HCT116 (cell line): Measurements from ENCODE around the gene ZNF860. TPM values are rescaled to one million over a fixed set of nuclear protein-coding genes. Genes with fewer than 3 reads are reported as not detected.

ENCODE experiments used
- ATAC-seq: fragments of 200-7000 bp; cut with Tn5 transposase; 2 replicates; pipeline ENCODE4 v1.9.1; 2020; ENCODE audit warnings: mild to moderate bottlenecking, moderate library complexity
- BruUV-seq: library from RNA; stranded (reverse); fragments of 400-500 nt; replicated peaks from 2 replicates; lab custom pipeline; 2021; lab: Mats Ljungman, UMichigan
- CTCF ChIA-PET: fragments of 300-600 bp; sonication (Branson Sonifier 250); formaldehyde crosslinking; loops from one replicate; lab custom pipeline; 2021; ENCODE audit warnings: antibody characterized with exemption; lab: Charles Lee
- POLR2A ChIA-PET: fragments of 300-600, 350-600 bp; sonication (Branson Sonifier 250); formaldehyde crosslinking; loops from one replicate; lab custom pipeline; 2021; ENCODE audit warnings: antibody characterized with exemption; lab: Charles Lee
- RAD21 ChIA-PET, 2 experiments: fragments of 300-600 bp; sonication (Branson Sonifier 250); formaldehyde crosslinking; loops; one replicate each; lab custom pipeline; 2023; ENCODE audit warnings: low total read pairs in 2 of 2; ENCODE audit not compliant: uncharacterized antibody in 2 of 2, unreplicated experiment in 2 of 2, low non-redundant PET in 1 of 2; lab: Charles Lee
- DNase-seq: peaks from one replicate; pipeline ENCODE4 v3.0.0-alpha.2; 2010; ENCODE audit warnings: low read depth, low spot score
- H2AFZ ChIP-seq: fragments of 200-600 bp; shearing (Covaris generic), sonication (generic); 2 replicates; pipeline ENCODE4 v1.6.1; 2017; ENCODE audit warnings: low read depth, mixed run types, mixed read lengths, antibody characterized with exemption, low read length; ENCODE audit not compliant: poor library complexity, severe bottlenecking
- H3K27ac ChIP-seq: 2 replicates; pipeline ENCODE4 v1.5.1; 2012; ENCODE audit warnings: low read depth, low read length
- H3K27me3 ChIP-seq: fragments of 200-600 bp; sonication (generic); 2 replicates; pipeline ENCODE4 v1.6.1; 2016; ENCODE audit warnings: mixed run types, low read length, mixed read lengths; ENCODE audit not compliant: insufficient read depth
- H3K36me3 ChIP-seq, 2 experiments: fragments of 200-500 bp in 1 of 2; fragments of 200-600 bp in 1 of 2; sonication (Bioruptor generic) in 1 of 2; sonication (generic) in 1 of 2; 2 replicates each; pipeline versions ENCODE4 v1.5.1 to v1.6.1; 2014 to 2016; ENCODE audit warnings: low read length in 2 of 2, inconsistent platforms in 1 of 2, mixed read lengths in 1 of 2, mixed run types in 1 of 2; ENCODE audit not compliant: insufficient read depth in 2 of 2, control insufficient read depth in 1 of 2
- H3K4me1 ChIP-seq, 2 experiments: fragments of 200-600 bp in 1 of 2; sonication (generic) in 1 of 2; 2 replicates each; pipeline versions ENCODE4 v1.5.1 to v1.6.1; 2012 to 2017; ENCODE audit warnings: low read length in 2 of 2, inconsistent platforms in 1 of 2, mild to moderate bottlenecking in 1 of 2, mixed read lengths in 1 of 2, mixed run types in 1 of 2, moderate library complexity in 1 of 2; ENCODE audit not compliant: insufficient read depth in 2 of 2, control insufficient read depth in 1 of 2
- H3K4me2 ChIP-seq: fragments of 200-600 bp; sonication (generic); 2 replicates; pipeline ENCODE4 v1.6.1; 2017; ENCODE audit warnings: mixed run types, low read length, mixed read lengths
- H3K4me3 ChIP-seq, 2 experiments: fragments of 200-600 bp in 1 of 2; sonication (generic) in 1 of 2; replicated peaks in 1 of 2; 2 replicates each; pipeline ENCODE4 v1.5.1; 2011 to 2016; ENCODE audit warnings: low read length in 2 of 2, control low read depth in 1 of 2, low read depth in 1 of 2, mild to moderate bottlenecking in 1 of 2, mixed read lengths in 1 of 2, mixed run types in 1 of 2
- H3K79me2 ChIP-seq: fragments of 200-600 bp; sonication (generic); 2 replicates; pipeline ENCODE4 v1.6.1; 2017; ENCODE audit warnings: mild to moderate bottlenecking, mixed run types, low read length, moderate library complexity, mixed read lengths; ENCODE audit not compliant: insufficient read depth
- H3K9ac ChIP-seq: fragments of 200-600 bp; sonication (generic); 2 replicates; pipeline ENCODE4 v1.6.1; 2016; ENCODE audit warnings: low read length, mixed read lengths
- H3K9me2 ChIP-seq: fragments of 200-600 bp; sonication (generic), shearing (Covaris generic); 2 replicates; pipeline ENCODE4 v1.6.1; 2017; ENCODE audit warnings: mixed run types, mild to moderate bottlenecking, moderate library complexity; ENCODE audit not compliant: insufficient read depth
- H3K9me3 ChIP-seq, 2 experiments: fragments of 200-500 bp in 1 of 2; fragments of 200-600 bp in 1 of 2; sonication (Bioruptor generic) in 1 of 2; sonication (generic) in 1 of 2; 2 replicates each; pipeline ENCODE4 v1.6.1; 2014 to 2017; ENCODE audit warnings: low read length in 2 of 2, mixed read lengths in 2 of 2, inconsistent platforms in 1 of 2, low read depth in 1 of 2, mild to moderate bottlenecking in 1 of 2, mixed run types in 1 of 2, moderate library complexity in 1 of 2; ENCODE audit not compliant: control insufficient read depth in 1 of 2, insufficient read depth in 1 of 2
- H4K20me1 ChIP-seq: fragments of 200-600 bp; sonication (generic), shearing (Covaris generic); 2 replicates; pipeline ENCODE4 v1.6.1; 2017; ENCODE audit warnings: mixed run types, mild to moderate bottlenecking, moderate library complexity; ENCODE audit not compliant: insufficient read depth
- CTCF ChIP-seq, 3 experiments: fragments of 200-600 bp in 1 of 3; sonication (generic) in 1 of 3; IDR thresholded peaks in 2 of 3; conservative IDR thresholded peaks in 1 of 3; 2 replicates each; pipeline ENCODE4 v1.5.1; 2012 to 2017; ENCODE audit warnings: low read depth in 2 of 3, low read length in 2 of 3, antibody characterized with exemption in 1 of 3, borderline replicate concordance in 1 of 3, control low read depth in 1 of 3, mild to moderate bottlenecking in 1 of 3, mixed read lengths in 1 of 3, mixed run types in 1 of 3, moderate library complexity in 1 of 3; ENCODE audit not compliant: insufficient read depth in 1 of 3
- ELF1 ChIP-seq: IDR thresholded peaks from 2 replicates; pipeline ENCODE4 v1.6.1; 2012; ENCODE audit warnings: low read depth, borderline replicate concordance
- EZH2 ChIP-seq: fragments of 200-600 bp; sonication (generic); IDR thresholded peaks from 2 replicates; pipeline ENCODE4 v1.6.1; 2017; ENCODE audit warnings: antibody characterized with exemption, mixed run types
- MAX ChIP-seq: IDR thresholded peaks from 2 replicates; pipeline ENCODE4 v1.6.1; 2012
- POLR2A ChIP-seq: IDR thresholded peaks from 2 replicates; pipeline ENCODE4 v1.7.0; 2011; ENCODE audit warnings: borderline replicate concordance; ENCODE audit not compliant: insufficient read depth, insufficient read length; ENCODE audit errors: extremely low read depth
- POLR2AphosphoS5 ChIP-seq: IDR thresholded peaks from 2 replicates; pipeline ENCODE4 v1.6.1; 2011; ENCODE audit warnings: mild to moderate bottlenecking, low read depth, low read length, moderate library complexity
- SRF ChIP-seq: IDR thresholded peaks from 2 replicates; pipeline ENCODE4 v1.6.1; 2012; ENCODE audit warnings: low read depth
- TCF7L2 ChIP-seq: IDR thresholded peaks from 2 replicates; pipeline ENCODE4 v1.7.0; 2011; ENCODE audit warnings: borderline replicate concordance, inconsistent platforms; ENCODE audit not compliant: insufficient read depth, insufficient read length; ENCODE audit errors: extremely low read depth
- YY1 ChIP-seq: IDR thresholded peaks from 2 replicates; pipeline ENCODE4 v1.6.1; 2011; ENCODE audit warnings: low read length, low read depth, moderate library complexity, mild to moderate bottlenecking; ENCODE audit not compliant: insufficient replicate concordance; ENCODE audit errors: extremely low read depth
- ZFX ChIP-seq: fragments of 450-650 bp; IDR thresholded peaks from 2 replicates; pipeline ENCODE4 v1.6.1; 2017
- ZNF274 ChIP-seq: fragments of 200-500 bp; sonication (Bioruptor generic); IDR thresholded peaks from 2 replicates; pipeline ENCODE4 v1.6.1; 2014; ENCODE audit warnings: mild to moderate bottlenecking, low read depth, low read length, inconsistent platforms
- intact Hi-C: fragments of 100-400 bp; cut with micrococcal nuclease; formaldehyde crosslinking; loops from 2 replicates; pipeline ENCODE4 v1.10.0; 2022
- total RNA-seq: library from RNA; stranded (reverse); gene quantifications from one replicate; pipeline ENCODE4 v1.2.1, GENCODE V29; 2021; ENCODE audit not compliant: unreplicated experiment
- TF ChIP-seq, protein P1 (sequence below): IDR thresholded peaks from 2 replicates; pipeline ENCODE4 v1.6.1; 2012; ENCODE audit warnings: low read depth
- TF ChIP-seq, protein P2 (sequence below): IDR thresholded peaks from 2 replicates; pipeline ENCODE4 v1.6.1; 2011; ENCODE audit warnings: mild to moderate bottlenecking, low read length, moderate library complexity; ENCODE audit not compliant: insufficient replicate concordance; ENCODE audit errors: extremely low read depth
- TF ChIP-seq, protein P3 (sequence below): IDR thresholded peaks from 2 replicates; pipeline ENCODE4 v1.6.1; 2012

ZNF860 gene
- total RNA-seq, 1 experiment from 2014 or later: 2.9 TPM

- H3K9ac ChIP-seq: no peak overlapping the region
- no peak for DNase-seq
- no peak for TF ChIP-seq SRF
- TF ChIP-seq CTCF (IDR thresholded peaks at IDR 0.05 in 2 of 3, conservative IDR thresholded peaks at IDR 0.05 in 1 of 3; ENCODE audit: borderline replicate concordance in 1 of 3, insufficient read depth in 1 of 3, low read depth in 2 of 3, low read length in 2 of 3): no peak
- no peak for TF ChIP-seq EZH2
- no peak for TF ChIP-seq ZFX
- TF ChIP-seq, protein P1, sequence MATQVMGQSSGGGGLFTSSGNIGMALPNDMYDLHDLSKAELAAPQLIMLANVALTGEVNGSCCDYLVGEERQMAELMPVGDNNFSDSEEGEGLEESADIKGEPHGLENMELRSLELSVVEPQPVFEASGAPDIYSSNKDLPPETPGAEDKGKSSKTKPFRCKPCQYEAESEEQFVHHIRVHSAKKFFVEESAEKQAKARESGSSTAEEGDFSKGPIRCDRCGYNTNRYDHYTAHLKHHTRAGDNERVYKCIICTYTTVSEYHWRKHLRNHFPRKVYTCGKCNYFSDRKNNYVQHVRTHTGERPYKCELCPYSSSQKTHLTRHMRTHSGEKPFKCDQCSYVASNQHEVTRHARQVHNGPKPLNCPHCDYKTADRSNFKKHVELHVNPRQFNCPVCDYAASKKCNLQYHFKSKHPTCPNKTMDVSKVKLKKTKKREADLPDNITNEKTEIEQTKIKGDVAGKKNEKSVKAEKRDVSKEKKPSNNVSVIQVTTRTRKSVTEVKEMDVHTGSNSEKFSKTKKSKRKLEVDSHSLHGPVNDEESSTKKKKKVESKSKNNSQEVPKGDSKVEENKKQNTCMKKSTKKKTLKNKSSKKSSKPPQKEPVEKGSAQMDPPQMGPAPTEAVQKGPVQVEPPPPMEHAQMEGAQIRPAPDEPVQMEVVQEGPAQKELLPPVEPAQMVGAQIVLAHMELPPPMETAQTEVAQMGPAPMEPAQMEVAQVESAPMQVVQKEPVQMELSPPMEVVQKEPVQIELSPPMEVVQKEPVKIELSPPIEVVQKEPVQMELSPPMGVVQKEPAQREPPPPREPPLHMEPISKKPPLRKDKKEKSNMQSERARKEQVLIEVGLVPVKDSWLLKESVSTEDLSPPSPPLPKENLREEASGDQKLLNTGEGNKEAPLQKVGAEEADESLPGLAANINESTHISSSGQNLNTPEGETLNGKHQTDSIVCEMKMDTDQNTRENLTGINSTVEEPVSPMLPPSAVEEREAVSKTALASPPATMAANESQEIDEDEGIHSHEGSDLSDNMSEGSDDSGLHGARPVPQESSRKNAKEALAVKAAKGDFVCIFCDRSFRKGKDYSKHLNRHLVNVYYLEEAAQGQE: no peak
- TF ChIP-seq POLR2AphosphoS5: no peak
- TF ChIP-seq TCF7L2: no peak
- TF ChIP-seq YY1: no peak
- TF ChIP-seq, protein P2, sequence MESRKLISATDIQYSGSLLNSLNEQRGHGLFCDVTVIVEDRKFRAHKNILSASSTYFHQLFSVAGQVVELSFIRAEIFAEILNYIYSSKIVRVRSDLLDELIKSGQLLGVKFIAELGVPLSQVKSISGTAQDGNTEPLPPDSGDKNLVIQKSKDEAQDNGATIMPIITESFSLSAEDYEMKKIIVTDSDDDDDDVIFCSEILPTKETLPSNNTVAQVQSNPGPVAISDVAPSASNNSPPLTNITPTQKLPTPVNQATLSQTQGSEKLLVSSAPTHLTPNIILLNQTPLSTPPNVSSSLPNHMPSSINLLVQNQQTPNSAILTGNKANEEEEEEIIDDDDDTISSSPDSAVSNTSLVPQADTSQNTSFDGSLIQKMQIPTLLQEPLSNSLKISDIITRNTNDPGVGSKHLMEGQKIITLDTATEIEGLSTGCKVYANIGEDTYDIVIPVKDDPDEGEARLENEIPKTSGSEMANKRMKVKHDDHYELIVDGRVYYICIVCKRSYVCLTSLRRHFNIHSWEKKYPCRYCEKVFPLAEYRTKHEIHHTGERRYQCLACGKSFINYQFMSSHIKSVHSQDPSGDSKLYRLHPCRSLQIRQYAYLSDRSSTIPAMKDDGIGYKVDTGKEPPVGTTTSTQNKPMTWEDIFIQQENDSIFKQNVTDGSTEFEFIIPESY: no peak
- TF ChIP-seq ZNF274: no peak
- no peak for TF ChIP-seq POLR2A
- TF ChIP-seq, protein P3, sequence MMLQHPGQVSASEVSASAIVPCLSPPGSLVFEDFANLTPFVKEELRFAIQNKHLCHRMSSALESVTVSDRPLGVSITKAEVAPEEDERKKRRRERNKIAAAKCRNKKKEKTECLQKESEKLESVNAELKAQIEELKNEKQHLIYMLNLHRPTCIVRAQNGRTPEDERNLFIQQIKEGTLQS: no peak
- no peak for TF ChIP-seq ELF1
- TF ChIP-seq MAX: no peak
- H3K36me3 ChIP-seq: no peaks in the 10 kb centered on the region
- no peaks in the 10 kb centered on the region for H3K4me1 ChIP-seq
- no TSS peak for BruUV-seq
- H3K4me2 ChIP-seq: no peak overlapping the region
- H3K79me2 ChIP-seq: no peaks in the 10 kb centered on the region
- H3K27me3 ChIP-seq: no peaks in the 10 kb centered on the region
- H2AFZ ChIP-seq: no peak overlapping the region
- no peak for ATAC-seq
- no peak overlapping the region for H3K4me3 ChIP-seq
- H3K27ac ChIP-seq: no peak overlapping the region
- no peaks in the 10 kb centered on the region for H4K20me1 ChIP-seq
- RAD21 ChIA-PET: no interaction called here
- intact Hi-C loops: no loop called here
- no peaks in the 10 kb centered on the region; a peak in 1 of 4 replicates for H3K9me3 ChIP-seq
- POLR2A ChIA-PET: no interaction called here
- CTCF ChIA-PET: no interaction called here
- H3K9me2 ChIP-seq: no peaks in the 10 kb centered on the region
Observed at GRCh38 chr3:32009957-32010356, 28.4 kb downstream of the ZNF860 start.
